ENCODE results near the gene PTPRN2.
"Not testable (repeated sequence)": the region's sequence is repeated elsewhere in the genome, so short reads cannot be mapped to it uniquely, and the experiment has no call there.

The PTPRN2 gene

DNA sequence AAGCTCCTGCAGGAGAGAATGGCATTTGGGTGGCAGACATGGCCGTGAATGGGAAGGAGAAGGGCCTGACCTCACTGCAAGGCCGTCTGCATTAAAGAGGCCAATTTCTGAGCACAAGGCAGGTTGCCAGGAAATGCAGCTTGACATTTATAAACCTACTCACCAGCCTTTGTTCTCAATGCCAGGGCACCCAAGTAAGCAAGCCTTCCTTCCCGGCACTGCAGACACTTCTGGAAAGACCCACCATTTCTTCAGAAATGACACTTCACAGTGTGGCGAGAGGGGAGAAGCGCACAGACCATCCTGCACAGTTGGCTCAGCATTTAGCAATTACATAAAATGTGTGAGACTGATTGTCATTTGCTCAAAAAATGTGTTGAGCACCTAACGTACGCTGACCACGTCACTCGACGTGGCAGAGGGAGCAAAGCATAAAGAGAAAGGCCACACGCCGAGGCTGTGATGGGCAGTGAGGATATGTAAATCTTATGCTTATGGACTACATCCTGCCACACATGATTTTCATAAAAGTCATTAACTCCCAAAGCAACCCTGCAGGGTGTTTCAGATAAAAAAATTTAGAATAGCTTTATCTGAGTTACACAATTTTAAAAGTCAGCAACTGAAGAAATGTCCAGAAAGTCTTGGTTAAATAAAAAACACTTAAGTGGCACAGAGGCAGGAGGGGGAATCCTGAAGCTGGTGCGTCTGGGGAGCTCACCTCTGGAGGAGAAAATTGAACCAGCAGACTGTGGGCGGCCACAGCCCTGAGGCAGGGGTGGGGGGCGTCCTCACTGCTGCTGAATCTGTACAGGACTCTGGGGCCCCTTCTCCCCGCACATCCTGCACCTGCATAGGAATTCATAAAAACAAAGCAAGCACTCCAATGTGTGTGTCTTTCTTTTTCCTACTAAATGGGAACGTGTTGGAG lies 543.8 kb downstream of the PTPRN2 start:
- DNase-seq (ENCODE audit: low read depth in 4 of 4, low spot score in 1 of 4) = no peak

DNA sequence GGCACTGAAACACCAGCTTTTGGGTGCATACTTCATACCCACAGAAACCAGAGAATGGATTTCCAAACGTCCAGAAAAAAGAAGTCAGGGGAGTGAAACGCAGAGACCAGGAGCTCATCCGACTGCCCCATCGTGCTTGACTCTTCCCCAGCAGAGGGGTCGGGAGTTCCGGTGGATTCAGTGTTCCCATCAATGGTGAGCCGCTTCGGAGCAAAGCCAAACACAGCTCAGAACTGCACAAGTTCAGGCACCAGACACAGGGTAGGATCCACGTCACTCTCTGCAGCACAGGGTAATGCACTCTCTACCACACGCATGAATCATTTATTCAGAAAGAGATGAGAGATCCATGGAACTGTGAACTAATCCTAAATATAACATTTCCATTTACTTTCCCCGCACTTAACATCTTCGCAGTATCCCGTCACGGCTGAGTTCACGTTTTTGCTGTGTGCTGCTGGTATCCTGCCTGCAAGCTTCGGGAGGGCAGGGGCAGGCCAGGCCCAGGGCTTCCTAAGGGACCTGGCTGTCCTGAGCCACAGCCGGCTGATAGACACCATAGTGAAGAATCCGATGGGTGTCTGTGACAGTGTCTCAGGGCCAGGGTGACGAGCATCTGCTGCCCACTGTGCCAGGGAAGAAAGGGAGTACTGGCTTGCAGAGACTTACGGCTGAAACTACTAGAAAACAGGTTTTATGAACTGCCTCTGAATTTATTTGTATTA lies 545.3 kb downstream of the PTPRN2 start:
- DNase-seq (ENCODE audit: low read depth in 4 of 4, low spot score in 1 of 4) = no peak

DNA sequence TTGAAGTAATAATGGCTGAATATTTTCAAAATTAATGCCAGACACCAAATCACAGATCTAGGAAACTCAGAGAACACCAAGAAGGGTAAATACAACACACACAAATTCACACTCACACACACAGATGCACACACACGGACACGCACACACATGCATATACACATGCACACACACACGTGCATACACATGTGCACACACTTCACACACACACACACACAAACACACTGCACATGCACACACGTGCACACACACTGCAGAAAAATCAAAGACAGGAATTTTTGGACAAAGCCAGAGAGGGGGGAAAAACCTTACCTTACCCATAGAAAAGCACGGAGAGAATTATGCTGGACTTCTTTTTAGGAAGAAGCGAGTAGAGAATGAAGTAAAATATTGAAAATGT lies 547.4 kb downstream of the PTPRN2 start:
- no peak for DNase-seq (ENCODE audit: low read depth in 4 of 4, low spot score in 1 of 4)

DNA sequence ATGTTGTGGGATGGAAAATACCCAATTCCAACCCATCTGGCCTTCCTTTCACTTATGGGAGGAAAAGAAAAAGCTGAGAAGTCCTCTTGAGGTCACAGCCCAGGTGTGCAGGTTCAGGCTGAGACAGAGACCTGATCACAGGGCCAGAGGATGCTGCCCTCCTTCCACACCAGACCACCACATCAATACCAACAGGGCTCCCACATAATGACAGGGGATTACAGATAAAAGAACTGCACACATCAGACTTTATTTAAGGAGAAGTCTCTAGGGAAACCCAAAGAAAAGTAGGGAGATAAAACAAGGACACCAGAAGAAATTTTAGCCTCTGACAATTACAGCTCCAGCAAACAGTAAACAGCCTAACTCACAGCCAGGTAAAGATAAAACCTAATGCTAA lies 548.4 kb downstream of the PTPRN2 start:
- DNase-seq (ENCODE audit: low read depth in 4 of 4, low spot score in 1 of 4) = no peak

DNA sequence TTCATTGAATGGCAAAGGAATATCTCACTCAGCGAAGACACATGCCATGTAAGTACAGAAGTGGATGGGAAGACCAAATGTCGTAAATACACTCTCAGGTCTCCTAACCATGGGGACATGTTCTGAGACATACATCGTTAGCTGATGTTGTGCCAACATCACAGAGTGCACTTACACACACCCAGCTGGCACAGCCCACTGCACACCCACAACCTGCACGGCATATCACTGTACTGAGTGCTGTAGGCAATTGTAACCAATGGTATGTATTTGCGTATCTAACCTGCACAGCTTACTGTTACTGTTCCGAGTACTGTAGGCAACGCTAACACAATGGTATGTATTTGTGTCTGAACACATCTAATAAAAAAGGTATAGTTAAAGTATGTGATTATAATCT lies 550.4 kb downstream of the PTPRN2 start:
- no peak for DNase-seq (ENCODE audit: low read depth in 4 of 4, low spot score in 1 of 4)

DNA sequence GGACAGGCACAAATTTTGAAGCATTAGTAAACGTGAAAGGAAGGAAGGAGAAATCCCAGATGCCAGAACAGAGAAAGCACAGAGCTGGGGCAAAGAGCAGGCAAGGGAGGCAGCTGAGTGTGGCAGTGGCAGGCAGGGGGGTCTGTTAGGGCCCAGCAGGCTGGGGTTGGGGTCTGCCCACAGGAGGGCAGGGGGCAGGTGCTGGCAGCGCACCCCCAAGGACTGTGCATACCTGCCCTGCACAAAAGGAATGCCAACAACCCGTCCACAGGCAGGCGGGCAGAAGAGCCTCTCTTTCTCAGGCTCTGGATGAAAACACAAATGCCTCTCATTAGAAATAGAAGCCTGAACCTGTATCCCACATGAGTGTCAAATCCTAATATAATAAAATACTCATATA lies 552.3 kb downstream of the PTPRN2 start:
- no peak for DNase-seq (ENCODE audit: low read depth in 4 of 4, low spot score in 1 of 4)

DNA sequence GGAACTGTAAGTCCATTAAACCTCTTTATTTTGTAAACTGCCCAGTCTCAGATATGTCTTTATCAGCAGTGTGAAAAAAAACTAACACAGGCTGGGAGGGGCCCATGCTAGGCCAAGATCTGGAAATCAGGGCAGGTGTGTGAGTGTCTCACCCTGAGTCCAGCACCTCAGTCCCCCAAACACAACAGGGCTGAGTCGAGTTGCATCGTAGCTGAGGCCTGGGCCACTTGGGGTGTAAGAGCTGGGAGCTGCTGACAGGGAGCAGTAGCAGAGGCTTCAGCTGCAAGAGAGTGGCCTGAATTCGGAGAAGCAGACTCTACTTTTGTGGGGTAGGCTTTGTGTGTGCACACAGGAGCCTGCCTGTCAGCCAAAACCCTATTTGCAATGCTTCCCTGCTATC lies 553.1 kb downstream of the PTPRN2 start:
- no peak for DNase-seq (ENCODE audit: low read depth in 4 of 4, low spot score in 1 of 4)

DNA sequence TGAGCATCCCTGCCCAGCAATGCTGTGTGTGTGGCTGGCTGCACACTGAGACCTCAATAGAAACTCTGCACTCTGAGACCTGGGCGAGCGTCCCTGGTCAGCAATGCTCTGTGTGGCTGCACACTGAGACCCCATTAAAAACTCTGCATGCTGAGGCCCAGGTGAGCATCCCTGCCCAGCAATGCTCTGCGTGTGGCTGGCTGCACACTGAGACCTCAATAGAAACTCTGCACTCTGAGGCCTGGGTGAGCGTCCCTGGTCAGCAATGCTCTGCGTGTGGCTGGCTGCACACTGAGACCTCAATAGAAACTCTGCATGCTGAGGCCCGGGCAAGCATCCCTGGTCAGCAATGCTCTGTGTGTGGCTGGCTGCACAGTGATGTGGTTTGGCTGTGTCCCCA lies 553.7 kb downstream of the PTPRN2 start:
- not testable (repeated sequence) for DNase-seq (ENCODE audit: low read depth in 4 of 4, low spot score in 1 of 4)

DNA sequence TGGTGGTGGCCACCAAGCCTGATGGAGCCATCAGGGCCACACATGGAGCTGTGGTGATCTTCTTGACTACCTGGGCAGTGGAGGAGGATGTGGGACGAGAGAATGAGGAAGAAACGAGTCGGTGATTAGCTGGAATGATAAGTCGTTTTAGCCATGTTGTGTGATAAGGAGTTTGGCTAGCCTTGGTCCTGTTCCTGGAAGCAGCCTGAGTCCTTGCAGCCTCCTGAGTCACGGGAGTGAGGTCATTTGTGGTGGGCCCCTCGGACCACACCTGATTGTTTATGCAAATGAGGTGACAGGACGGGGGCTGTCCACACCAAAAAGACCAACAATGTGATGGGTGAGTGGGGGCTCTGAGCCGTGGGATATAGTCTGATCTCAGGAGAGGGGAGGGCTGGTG lies 554.4 kb downstream of the PTPRN2 start:
- DNase-seq (ENCODE audit: low read depth in 4 of 4, low spot score in 1 of 4) = no peak

DNA sequence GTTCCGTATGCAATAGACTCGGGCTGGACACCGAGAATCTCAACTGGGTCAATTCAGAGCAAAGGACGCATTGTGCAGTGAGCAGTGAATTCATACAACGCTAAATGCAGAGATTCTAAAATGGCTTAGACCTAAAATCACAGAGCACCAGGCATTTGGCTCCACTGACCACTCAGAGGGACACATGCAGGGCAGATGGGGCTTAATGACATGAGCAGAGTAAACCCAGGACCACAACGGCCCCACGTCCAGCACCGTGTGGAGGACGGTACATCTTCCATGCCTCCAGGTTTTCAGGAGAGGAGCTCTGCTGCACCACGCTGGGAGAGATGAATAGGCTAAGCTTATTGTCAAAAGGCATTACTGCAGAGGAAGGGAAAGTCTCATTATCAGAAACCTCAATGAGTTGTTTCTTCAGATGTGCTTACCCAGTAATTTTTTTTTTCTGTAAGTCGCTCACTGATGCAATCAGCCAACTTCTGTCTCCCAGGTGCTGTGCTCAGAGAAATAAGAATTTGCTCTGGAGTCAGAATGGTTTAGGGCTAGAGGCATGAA lies 555.0 kb downstream of the PTPRN2 start:
- no peak for DNase-seq (ENCODE audit: low read depth in 4 of 4, low spot score in 1 of 4)

DNA sequence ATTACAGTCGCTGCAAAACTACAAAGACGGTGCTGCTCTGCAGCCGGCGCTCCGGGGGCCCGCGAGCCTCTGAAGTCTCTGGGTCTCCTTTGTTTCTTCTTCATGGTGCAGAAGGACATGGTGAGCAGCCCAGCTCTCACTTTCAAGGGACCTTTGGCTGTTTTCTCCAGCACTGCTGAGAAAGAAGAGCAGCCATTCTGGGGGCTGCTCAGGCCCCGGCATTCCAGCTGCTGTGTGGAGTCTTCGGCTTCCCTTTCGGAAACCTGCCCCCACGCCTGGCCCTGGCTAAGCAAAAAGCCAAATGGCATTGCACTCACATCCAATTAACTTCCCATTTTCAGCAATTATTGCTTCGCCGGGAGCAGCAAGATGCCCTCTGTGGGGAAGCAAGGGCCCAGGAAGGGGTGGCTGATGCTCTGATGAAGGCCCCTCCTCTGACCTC lies 555.7 kb downstream of the PTPRN2 start:
- DNase-seq (ENCODE audit: low read depth in 4 of 4, low spot score in 1 of 4) = no peak

DNA sequence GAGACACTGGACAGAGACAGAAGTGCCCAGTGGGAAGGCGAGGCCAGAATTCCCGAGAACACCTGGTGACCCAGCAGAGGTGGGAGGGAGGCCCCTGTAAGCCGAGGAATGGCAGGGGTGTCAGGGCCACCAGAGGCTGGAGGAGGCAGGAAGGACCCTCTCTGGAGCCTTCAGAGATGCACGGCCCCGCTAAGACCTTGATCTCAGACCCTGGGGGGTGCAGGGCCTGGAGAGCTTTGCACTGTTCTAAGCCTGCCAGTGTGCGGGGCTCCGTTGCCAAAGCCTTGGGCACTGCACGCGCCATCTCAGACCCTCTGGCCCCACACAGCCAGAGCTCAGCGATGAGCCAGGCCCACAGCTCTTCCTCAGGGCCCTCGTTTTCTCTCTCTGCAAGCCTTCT lies 557.1 kb downstream of the PTPRN2 start:
- DNase-seq (ENCODE audit: low read depth in 4 of 4, low spot score in 1 of 4) = no peak

DNA sequence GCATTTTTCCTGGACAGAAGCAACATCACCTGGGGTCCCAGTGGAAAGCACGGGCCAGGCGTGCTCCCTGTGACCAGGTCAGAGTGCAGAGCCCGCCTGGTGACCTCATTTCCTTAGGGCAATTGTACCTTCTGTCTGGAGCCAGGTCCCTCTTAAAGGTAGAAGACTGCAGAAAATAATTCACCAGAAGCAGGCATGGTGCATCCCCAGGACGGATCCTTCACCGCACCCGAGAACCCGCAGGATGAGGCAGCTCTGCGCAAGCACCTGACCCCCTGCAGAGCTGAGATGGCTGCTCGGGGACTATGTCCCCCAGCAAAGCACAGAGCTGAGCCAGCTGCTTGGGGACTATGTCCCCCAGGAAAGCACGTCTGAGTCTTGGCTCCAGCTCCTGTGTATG lies 557.6 kb downstream of the PTPRN2 start:
- no peak for DNase-seq (ENCODE audit: low read depth in 4 of 4, low spot score in 1 of 4)

DNA sequence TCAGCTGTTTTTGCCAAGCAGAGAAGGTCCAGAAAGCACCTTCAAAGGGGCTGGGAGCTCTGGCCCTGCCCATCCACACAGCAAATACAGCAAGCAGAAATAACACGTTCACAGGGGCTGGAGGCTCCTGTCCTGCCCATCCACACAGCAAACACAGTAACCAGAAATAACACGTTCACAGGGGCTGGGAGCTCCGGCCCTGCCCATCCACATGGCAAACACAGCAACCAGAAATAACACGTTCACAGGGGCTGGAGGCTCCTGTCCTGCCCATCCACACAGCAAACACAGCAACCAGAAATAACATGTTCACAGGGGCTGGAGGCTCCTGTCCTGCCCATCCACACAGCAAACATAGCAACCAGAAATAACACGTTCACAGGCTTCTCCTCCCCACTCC lies 558.1 kb downstream of the PTPRN2 start:
- DNase-seq (ENCODE audit: low read depth in 4 of 4, low spot score in 1 of 4) = no peak

DNA sequence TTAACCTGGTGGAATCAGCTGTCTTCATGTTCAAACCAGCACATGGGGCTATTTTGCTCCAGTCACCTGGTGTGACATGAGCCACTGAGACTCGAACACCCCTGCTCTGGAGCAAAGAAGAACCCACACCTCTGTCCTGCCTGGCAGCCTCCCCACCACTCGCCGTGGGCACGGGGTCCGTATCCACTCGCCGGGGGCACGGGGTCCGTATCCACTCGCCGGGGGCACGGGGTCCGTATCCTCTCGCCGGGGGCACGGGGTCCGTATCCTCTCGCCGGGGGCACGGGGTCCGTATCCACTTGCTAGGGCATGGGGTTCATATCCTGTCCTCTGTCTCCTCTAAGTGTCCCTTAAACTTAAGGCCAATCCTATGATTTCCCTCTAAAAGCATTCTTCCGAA lies 558.7 kb downstream of the PTPRN2 start:
- no peak for DNase-seq (ENCODE audit: low read depth in 4 of 4, low spot score in 1 of 4)

DNA sequence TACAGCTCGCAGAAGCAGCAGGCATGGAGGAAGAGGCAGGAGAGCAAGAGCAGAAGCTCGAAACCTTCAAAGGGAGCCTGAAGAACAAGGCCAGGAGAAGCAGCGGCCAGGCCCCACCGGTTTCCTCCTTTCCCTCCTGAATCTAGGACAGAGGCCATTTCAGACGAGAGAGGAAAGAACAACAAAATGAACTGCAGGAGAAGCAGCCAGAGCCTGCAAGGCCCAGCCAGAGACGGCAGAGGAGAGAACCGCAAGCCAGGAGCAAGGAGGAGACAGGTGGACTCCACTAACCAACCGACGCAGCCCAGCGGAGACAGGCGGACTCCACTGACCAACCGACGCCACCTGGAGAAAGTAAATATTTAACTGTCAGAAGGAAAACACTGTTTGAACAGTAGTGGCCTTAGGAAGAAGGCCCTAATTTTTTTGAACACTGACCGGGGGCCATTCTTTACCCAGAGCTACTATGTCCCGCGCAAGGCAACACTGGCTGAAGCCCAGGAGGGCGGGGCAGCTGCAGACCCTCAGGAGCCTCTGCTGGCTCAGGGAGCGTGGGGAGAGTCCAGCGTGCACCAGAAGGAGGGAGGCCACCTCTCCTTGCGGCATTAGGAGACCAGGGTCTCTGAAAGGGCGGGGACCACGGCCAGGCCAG lies 559.2 kb downstream of the PTPRN2 start:
- no peak for DNase-seq (ENCODE audit: low read depth in 4 of 4, low spot score in 1 of 4)

DNA sequence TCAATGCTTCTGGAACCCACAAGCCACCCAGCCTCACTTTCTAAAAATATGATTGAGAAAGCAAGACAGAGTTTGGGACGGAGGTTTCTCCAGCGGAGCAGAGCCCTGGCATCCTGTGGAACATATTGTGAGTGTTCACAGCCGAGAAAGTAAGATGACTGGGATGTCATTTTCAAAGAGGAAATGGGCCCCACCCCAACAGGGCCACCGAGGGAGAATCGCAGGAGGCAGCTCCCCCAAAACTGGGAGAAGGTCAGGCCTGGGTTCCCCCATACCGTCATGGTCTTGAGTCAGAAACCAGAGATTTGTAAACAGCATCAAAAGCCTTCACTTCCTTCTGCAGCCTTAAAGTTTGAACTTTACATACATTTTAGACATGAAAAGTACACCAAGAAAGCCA lies 560.0 kb downstream of the PTPRN2 start:
- no peak for DNase-seq (ENCODE audit: low read depth in 4 of 4, low spot score in 1 of 4)

DNA sequence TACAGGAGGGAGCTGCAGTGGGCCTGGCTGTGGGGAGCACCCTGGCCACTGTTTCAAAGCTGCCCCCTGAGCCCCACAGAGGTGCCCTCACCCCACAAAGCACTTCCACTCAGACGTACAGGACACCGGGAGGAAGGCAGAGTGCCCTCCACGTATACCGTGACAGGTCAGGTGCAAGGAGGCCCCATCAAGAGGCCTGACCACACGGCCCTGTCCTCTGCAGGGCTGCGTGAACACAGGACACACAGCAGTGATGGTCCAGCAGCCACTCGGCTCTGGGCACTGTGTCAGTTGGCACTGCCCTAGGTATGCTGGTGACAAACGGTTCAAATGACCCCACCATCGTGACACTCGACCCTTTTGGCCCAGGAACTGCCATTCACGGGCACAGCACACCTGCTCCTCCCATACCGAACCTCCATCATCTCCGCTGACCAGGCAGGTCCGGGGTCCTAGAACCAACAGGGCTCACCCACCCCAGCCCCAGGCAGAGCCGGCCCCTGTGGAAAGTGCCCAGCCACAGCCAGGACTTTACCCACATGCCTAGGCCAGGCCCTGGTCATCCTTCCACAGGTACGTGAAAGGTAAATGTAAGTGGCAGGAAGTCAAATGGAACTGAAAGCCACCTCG lies 560.9 kb downstream of the PTPRN2 start:
- no peak for DNase-seq (ENCODE audit: low read depth in 4 of 4, low spot score in 1 of 4)

DNA sequence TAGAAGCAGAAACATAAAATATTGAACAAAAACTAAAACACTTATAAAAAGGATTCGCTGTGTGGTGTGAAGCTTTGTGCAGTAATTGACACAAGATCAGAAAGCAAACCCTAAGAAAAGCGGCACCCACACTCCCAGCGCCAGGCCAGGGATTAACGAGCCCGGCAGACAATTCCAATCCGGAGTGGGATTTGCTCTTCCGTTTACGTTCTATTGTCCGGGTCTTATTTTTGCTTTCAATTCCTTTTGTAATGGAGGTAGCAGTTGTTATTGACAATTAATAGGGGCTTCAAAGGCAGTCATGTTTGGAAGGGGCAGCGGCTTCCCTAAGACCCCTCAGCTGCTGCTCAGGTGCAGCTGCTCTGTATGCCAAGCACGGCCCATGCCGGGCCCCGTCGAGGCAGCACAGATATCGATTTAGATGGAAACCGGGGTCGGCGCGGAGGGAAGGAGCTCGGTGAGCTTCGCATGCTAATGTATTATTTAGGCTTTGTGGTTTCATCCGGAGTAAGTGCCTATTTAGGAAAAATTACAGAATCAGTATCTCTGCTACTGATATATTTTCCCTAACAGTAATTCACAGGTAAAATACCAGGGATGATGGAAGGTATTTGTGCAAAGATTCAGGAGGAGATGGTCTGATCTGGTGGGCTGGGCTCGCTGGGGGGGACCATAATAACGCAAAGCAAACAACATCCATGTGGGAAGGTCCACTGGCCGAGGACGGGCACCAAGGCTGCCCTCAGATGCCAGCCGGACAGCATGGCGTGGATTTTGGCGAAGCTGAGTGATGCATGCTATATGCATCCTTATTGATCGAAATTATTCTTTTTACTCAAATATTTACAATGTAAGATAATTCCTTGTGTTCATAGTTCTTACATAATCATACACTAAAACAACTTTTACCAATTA lies 561.7 kb downstream of the PTPRN2 start:
- no peak for DNase-seq (ENCODE audit: low read depth in 4 of 4, low spot score in 1 of 4)

DNA sequence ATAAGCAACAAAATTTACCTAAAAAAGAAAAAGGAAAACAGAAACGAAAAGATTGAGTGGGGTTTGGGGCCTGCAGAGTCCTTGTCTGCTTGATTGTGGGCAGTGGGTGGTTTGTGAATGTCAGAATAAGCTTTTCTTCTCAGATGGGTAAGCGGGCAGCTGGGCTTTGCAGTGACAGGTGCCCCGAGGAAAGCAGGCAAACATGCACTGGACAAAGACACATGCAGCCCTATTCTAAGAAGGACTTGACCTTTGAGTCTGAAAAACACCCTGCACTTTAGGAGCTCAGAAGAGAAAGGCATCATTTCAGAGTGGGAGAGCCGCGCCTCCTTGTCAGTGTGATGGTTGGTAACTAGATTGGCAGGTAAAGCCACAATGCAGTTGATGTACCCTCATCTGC lies 562.7 kb downstream of the PTPRN2 start:
- no peak for DNase-seq (ENCODE audit: low read depth in 4 of 4, low spot score in 1 of 4)
